Measurements from ENCODE around the gene ADAM12.

DNA sequence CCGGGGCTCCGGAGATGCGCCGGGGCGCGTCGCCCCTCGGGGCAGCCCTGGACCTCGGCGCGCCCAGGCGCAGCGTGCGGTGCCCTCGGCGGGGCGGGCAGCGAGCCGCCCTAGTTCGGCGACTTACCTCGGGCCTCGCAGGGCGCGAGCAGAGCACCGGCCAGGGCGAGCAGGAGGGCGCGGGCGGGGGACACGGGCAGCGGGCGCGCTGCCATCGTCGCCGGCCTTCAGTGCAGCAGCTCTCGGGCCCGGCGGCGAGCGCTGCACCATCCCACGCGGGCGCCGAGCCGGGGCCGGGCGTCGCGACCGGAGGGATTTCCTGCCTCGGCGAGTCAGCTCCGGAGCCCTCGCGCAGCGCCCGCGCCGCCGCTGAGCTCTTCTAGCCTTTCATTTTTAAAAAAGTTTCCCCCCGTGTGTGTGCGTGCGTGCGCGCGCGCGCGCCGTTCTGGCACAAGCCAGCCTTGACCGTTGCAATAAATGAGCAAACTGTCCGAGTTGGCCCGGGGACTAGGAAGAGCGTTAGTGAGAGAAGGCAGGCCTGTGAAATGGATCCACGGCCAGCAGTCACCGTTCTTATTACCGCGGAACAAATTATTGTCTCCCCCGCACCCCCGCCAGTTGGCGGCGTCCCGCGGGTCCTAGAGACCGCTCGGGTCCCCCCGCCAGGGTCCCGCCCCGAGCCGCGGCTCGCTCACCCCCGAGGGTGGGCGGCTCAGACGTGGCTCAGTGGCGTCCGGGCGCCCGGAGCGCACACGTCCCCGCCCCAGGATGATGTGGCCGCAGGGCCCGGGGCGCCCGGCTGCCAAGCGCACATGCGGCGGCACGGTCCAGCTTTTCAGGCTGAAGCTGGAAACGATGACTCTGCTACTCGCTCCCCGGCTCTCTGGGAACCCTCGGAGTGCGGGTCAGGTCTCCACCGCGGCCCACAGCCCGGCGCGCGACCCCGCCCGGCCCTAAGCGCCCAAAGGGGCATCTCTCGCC is at the start of gene ADAM12:
- TF ChIP-seq YY1 (IDR thresholded peaks at IDR 0.05; ENCODE audit: low read depth, low read length) (no peak), BHLHE40 (IDR thresholded peaks at IDR 0.05; ENCODE audit: borderline replicate concordance in 1 of 2, low read depth in 2 of 2, low read length in 1 of 2) (no peak), CBFB (IDR thresholded peaks at IDR 0.05; ENCODE audit: low read depth) (no peak), SREBF2 (IDR thresholded peaks at IDR 0.05; ENCODE audit: low read length) (no peak), CREM (IDR thresholded peaks at IDR 0.05; ENCODE audit: low read depth) (no peak), STAT1 (conservative IDR thresholded peaks at IDR 0.05) (no peak), RFX5 (IDR thresholded peaks at IDR 0.05; ENCODE audit: low read depth, low read length) (no peak), CREB1 (IDR thresholded peaks at IDR 0.05; ENCODE audit: low read depth) (no peak), JUND (IDR thresholded peaks at IDR 0.05; ENCODE audit: low read depth, low read length) (no peak), ATF7 (IDR thresholded peaks at IDR 0.05; ENCODE audit: low read depth) (no peak), MTA3 (IDR thresholded peaks at IDR 0.05; ENCODE audit: borderline replicate concordance, low read length) (no peak)
- TF ChIP-seq, protein P1, sequence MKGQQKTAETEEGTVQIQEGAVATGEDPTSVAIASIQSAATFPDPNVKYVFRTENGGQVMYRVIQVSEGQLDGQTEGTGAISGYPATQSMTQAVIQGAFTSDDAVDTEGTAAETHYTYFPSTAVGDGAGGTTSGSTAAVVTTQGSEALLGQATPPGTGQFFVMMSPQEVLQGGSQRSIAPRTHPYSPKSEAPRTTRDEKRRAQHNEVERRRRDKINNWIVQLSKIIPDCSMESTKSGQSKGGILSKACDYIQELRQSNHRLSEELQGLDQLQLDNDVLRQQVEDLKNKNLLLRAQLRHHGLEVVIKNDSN (IDR thresholded peaks at IDR 0.05; ENCODE audit: borderline replicate concordance, extremely low read length, insufficient read depth, low read depth, low read length) = no peak
- TF ChIP-seq, protein P2, sequence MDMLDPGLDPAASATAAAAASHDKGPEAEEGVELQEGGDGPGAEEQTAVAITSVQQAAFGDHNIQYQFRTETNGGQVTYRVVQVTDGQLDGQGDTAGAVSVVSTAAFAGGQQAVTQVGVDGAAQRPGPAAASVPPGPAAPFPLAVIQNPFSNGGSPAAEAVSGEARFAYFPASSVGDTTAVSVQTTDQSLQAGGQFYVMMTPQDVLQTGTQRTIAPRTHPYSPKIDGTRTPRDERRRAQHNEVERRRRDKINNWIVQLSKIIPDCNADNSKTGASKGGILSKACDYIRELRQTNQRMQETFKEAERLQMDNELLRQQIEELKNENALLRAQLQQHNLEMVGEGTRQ (IDR thresholded peaks at IDR 0.05; ENCODE audit: borderline replicate concordance, low read depth, low read length) = no peak
- TF ChIP-seq, protein P3, sequence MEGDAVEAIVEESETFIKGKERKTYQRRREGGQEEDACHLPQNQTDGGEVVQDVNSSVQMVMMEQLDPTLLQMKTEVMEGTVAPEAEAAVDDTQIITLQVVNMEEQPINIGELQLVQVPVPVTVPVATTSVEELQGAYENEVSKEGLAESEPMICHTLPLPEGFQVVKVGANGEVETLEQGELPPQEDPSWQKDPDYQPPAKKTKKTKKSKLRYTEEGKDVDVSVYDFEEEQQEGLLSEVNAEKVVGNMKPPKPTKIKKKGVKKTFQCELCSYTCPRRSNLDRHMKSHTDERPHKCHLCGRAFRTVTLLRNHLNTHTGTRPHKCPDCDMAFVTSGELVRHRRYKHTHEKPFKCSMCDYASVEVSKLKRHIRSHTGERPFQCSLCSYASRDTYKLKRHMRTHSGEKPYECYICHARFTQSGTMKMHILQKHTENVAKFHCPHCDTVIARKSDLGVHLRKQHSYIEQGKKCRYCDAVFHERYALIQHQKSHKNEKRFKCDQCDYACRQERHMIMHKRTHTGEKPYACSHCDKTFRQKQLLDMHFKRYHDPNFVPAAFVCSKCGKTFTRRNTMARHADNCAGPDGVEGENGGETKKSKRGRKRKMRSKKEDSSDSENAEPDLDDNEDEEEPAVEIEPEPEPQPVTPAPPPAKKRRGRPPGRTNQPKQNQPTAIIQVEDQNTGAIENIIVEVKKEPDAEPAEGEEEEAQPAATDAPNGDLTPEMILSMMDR (IDR thresholded peaks at IDR 0.05 in 2 of 3, conservative IDR thresholded peaks at IDR 0.05 in 1 of 3; ENCODE audit: control insufficient read depth in 2 of 3, extremely low read depth in 1 of 3, insufficient read depth in 1 of 3, low read depth in 3 of 3, low read length in 3 of 3) = no peak

All from GM12878 (cell line).